GM10266 (cell line): ENCODE results near the gene LIPE.

Experiments
- DNase-seq: peaks from one replicate; pipeline ENCODE4 v3.0.0; 2012; ENCODE audit errors: extremely low spot score
- TF ChIP-seq, protein P1 (sequence below): IDR thresholded peaks from 2 replicates; pipeline ENCODE4 v1.5.1; 2012; ENCODE audit warnings: mild to moderate bottlenecking, low read depth; ENCODE audit not compliant: control insufficient read depth, insufficient read depth; ENCODE audit errors: missing control alignments

LIPE gene, protein sequence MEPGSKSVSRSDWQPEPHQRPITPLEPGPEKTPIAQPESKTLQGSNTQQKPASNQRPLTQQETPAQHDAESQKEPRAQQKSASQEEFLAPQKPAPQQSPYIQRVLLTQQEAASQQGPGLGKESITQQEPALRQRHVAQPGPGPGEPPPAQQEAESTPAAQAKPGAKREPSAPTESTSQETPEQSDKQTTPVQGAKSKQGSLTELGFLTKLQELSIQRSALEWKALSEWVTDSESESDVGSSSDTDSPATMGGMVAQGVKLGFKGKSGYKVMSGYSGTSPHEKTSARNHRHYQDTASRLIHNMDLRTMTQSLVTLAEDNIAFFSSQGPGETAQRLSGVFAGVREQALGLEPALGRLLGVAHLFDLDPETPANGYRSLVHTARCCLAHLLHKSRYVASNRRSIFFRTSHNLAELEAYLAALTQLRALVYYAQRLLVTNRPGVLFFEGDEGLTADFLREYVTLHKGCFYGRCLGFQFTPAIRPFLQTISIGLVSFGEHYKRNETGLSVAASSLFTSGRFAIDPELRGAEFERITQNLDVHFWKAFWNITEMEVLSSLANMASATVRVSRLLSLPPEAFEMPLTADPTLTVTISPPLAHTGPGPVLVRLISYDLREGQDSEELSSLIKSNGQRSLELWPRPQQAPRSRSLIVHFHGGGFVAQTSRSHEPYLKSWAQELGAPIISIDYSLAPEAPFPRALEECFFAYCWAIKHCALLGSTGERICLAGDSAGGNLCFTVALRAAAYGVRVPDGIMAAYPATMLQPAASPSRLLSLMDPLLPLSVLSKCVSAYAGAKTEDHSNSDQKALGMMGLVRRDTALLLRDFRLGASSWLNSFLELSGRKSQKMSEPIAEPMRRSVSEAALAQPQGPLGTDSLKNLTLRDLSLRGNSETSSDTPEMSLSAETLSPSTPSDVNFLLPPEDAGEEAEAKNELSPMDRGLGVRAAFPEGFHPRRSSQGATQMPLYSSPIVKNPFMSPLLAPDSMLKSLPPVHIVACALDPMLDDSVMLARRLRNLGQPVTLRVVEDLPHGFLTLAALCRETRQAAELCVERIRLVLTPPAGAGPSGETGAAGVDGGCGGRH

DNA sequence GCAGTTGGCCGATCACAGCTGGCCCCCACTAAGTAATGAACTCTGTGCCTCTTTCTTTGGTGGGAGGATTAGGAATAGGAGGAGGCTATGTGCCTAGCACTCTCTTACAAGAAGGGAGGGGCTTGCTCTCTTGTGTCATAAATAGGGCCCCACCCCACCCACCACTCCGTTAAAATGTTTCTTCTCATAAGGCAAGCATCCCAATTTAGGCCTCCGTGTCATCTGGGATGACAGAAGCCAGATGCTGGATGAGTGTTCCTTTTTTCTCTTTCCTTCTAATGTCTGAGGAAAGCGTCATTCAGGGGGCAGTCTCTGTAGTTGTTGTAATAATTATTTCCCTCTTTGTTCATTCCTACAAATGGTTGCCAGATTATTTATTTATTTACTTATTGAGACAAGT lies at the start of gene LIPE:
Gene LIPE (minus strand): TSS at position 76 of the 400 bp plus-strand sequence. CDS start 239 bp downstream, outside the sequence.
- TF ChIP-seq, protein P1, sequence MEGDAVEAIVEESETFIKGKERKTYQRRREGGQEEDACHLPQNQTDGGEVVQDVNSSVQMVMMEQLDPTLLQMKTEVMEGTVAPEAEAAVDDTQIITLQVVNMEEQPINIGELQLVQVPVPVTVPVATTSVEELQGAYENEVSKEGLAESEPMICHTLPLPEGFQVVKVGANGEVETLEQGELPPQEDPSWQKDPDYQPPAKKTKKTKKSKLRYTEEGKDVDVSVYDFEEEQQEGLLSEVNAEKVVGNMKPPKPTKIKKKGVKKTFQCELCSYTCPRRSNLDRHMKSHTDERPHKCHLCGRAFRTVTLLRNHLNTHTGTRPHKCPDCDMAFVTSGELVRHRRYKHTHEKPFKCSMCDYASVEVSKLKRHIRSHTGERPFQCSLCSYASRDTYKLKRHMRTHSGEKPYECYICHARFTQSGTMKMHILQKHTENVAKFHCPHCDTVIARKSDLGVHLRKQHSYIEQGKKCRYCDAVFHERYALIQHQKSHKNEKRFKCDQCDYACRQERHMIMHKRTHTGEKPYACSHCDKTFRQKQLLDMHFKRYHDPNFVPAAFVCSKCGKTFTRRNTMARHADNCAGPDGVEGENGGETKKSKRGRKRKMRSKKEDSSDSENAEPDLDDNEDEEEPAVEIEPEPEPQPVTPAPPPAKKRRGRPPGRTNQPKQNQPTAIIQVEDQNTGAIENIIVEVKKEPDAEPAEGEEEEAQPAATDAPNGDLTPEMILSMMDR, result no peak
- DNase-seq, result no peak

DNA sequence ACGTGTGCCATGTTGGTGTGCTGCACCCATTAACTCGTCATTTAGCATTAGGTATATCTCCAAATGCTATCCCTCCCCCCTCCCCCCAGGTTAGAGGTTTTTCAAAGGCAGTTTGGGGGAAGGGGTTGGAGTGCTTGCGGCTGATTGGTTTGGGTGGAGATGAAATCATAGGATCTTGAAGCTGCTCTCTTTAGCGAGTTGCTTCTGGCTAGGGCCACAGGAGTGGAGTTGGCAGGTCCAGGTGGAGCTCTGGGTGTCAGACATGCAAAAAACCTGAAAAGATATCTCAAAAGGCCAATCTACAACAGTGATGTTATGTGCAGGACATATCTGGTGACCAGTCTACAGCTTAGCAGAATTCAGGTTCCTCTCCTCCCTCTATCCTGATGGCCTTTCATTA lies 48.2 kb upstream of the LIPE start:
- DNase-seq, result no peak
- TF ChIP-seq, protein P1, result no peak

DNA sequence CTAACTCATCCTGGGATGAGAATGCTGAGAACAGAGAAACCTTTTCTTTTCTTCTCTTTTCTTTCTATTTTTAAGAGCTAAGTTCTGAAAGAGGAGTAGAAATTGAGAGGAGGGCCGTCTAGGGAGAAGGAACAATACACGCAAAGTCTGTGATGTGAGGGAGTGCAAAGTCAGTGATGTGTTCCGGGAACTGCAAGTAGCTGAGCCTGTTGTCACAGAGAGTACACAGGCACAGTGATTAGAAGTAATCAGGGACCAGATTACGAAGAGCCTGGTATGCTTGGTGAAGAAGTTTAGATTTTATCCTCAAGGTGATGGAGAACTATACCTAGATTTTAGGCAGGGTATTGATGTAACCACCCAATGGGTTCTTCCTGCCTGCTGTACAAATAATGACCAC lies 47.6 kb upstream of the LIPE start:
- DNase-seq, result no peak
- TF ChIP-seq, protein P1, result no peak

DNA sequence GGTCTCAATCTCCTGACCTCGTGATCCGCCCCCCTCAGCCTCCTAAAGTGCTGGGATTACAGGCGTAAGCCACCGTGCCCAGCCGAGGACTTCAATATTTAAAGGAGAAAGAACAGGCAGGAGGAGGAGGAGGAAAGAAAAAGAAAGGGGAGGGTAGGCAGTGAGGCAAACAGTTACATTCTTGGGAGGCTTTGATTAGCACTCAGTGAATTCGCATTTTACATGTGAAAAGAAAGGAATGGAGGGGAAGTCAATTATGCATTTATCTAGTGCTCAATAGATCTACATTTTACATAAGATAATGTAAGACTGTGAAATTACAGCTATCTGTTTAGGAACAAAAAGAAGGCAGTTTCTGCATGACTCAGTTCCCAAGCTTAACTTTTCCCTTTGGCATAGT lies 46.5 kb upstream of the LIPE start:
- TF ChIP-seq, protein P1, result no peak
- DNase-seq, result no peak

DNA sequence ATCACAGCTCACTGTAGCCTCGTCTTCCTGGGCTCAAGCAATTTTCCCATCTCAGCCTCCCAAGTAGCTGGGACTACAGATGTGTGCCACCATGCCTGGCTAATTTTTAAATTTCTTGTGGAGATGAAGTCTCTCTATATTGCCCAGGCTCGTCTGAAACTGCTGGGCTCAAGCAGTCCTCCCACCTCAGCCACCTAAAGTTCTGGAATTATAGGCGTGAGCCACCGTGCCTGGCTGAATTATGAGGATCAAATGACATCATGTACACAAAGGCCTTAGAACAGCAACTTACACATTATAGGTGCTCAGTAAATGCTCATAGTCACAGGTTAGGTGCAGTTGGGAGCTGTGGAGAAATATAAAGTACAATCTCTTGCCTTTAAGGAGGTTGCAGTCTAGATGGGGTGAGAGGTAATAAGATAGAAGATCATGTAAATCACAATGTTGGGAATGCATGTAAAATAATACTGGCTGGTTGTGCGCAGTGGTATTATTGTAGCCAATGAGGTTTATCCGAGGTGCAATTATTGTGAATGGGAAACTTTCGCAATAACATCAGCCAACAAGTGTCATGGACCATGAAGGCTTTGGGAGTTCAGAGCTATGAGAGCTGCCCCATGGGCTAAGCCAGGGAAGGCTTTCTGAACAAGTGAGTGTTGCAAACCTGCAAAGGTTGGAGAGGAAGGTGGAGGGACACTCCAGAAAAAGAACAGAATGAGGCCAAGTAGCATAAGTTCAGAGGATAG lies 45.4 kb upstream of the LIPE start:
- DNase-seq, result no peak
- TF ChIP-seq, protein P1, result no peak

DNA sequence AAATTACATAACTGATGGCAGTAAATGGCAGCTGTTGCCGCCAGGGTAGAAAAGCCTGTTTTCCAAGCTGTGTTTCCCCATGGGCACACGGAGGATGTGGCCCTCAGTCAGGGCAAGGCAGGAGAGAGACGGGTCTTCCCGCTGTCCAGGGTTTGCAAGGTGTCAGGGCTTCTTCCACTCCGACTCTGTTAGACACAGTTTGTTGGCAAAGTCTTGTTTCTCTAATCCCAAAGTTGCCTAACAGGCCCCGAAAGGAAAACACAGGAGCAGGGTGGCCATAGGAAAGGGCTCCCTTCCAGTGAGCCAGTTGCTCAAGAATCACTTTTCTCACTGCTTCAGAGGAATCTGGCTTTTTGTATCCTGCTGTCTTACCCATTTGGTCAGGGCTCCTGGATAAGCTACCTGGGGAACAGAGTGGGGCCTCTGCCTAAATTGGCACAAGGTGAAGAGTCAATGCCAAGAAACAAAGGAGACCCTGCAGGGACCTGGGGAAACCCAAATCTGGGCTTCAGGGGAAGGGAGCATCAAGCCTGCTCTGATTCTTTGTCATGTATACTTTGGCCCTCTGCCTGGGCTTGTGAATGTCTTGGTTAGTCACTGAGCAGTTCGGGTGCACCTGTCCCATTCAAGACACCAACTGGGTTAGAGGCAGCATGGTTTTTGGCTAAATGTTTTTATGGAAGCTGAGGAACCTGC lies 44.5 kb upstream of the LIPE start:
- no peak for DNase-seq
- TF ChIP-seq, protein P1, result no peak
